Ecto neural progenitor cell (in vitro differentiated cells): Measurements from ENCODE around the gene ZC2HC1B.
"Not testable (repeated sequence)": the region's sequence is repeated elsewhere in the genome, so short reads cannot be mapped to it uniquely, and the experiment has no call there.

ENCODE experiments used
- DNase-seq: peaks from one replicate; pipeline ENCODE4 v3.0.0-alpha.2; 2018; ENCODE audit warnings: low spot score

The ZC2HC1B gene

DNA sequence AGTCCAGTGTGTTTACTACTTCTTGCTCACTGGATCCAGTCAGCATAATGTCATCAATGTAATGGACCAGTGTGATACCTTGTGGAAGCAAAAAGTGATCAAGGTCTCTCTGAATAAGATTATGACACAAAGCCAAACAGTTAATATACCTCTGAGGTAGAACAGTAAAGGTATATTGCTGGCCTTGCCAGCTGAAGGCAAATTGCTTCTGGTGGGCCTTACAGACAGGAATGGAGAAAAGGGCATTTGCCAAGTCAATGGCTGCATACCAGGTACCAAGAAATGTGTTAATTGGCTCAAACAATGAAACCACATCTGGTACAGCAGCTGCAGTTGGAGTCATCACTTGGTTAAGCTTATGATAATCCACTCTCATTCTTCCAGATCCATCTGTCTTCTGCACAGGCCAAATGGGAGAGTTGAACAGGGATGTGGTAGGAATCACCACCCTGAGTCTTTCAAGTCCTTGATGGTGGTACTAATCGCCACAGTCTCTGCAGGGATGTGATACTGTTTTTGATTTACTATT is 7.0 kb downstream of the ZC2HC1B start:
- not testable (repeated sequence) for DNase-seq

- no peak for DNase-seq
These were observed 7.9 kb downstream of the ZC2HC1B start for GRCh38 chr6:143872201-143872600.

- not testable (repeated sequence) for DNase-seq
These were observed 9.3 kb downstream of the ZC2HC1B start for GRCh38 chr6:143873600-143873999.

DNA sequence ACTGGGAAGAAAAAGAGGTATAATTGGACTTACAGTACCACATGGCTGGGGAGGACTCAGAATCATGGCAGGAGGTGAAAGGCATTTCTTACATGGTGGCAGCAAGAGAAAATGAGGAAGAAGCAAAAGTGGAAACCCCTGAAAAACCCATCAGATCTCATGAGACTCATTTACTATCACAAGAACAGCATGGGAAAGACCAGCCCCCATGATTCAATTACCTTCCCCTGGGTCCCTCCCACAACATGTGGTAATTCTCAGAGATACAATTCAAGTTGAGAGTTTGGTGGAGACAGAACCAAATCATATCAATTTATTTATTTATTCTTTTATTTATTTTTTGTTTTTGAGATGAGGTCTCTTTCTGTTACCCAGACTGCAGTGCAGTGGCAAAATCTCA is 10.2 kb downstream of the ZC2HC1B start:
- not testable (repeated sequence) for DNase-seq

DNA sequence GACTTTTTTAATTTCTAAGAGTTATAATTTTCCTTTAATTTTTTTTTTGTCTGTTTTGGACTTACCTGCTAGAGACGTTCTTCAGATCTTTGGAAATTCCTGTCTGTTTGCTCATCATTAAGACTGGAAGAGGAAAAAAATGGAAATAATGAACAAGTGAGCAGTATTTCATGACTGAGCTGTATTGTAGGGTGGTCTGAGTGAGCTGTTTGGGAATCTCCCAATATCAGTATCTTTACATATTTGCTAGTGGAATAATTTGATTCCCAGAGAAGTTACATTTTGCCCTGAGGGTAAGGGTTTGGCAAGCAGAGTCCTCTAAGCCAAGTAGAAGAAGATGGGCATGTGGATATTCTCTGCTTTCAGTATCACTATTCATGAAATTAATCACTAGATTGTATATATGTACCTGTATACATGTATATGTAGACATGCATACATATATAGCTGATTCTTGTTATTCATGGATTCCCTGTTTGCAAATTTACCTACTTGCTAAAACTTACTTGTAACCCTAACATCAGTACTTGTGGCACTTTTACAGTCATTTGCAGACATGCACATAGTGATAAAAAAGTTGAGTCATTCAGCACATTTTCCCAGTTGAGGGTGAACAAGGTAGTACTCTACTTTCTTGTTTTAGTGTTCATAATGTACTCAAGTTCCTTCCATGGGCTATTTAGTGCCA is 13.5 kb downstream of the ZC2HC1B start:
- DNase-seq: no peak

GRCh38 chr6:143878272-143878760 is 14.0 kb downstream of the ZC2HC1B start:
- no peak for DNase-seq

DNA sequence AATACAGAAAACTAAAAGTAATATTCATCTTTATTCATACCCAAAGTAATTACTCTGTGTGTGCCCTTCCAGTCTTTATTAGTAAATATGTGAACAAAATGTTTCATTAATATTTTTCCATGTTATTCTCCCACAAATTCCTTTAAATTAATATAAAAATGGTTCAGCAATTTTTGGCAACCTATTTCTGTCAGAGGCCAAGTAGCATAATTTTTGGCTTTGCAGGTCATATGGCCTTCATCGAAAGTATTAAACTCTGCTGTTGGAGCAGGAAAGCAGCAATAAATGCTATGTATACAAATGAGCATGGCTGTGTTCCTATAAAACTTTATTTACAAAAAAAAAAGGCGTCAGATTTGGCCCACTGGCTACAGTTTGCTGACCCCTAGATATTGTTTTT is 16.1 kb downstream of the ZC2HC1B start:
- no peak for DNase-seq

GRCh38 chr6:143882401-143882930 is 18.2 kb downstream of the ZC2HC1B start:
- DNase-seq: no peak

GRCh38 chr6:143884216-143884900 is 20.1 kb downstream of the ZC2HC1B start:
- DNase-seq: no peak

DNA sequence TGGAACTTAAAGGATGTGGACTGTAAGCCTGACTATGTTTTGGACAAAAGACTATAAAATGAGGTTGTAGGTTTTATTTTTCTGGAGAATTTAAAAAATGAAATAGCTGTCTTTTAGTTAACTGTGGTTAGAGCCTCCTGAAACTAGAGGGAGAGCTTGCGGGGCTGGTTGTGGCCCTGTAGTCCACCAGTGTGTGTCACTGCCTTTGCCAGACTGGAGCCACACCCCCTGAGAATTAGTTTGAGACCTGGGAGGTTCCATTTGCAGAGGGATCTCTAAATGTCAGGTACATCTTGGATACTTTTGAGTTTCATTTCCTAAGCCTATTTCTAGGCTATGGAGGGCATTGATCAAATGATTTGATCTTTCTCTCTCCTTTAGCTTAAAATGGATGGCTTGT is 20.8 kb downstream of the ZC2HC1B start:
- DNase-seq: no peak

GRCh38 chr6:143894655-143895054 is 30.4 kb downstream of the ZC2HC1B start:
- no peak for DNase-seq

DNA sequence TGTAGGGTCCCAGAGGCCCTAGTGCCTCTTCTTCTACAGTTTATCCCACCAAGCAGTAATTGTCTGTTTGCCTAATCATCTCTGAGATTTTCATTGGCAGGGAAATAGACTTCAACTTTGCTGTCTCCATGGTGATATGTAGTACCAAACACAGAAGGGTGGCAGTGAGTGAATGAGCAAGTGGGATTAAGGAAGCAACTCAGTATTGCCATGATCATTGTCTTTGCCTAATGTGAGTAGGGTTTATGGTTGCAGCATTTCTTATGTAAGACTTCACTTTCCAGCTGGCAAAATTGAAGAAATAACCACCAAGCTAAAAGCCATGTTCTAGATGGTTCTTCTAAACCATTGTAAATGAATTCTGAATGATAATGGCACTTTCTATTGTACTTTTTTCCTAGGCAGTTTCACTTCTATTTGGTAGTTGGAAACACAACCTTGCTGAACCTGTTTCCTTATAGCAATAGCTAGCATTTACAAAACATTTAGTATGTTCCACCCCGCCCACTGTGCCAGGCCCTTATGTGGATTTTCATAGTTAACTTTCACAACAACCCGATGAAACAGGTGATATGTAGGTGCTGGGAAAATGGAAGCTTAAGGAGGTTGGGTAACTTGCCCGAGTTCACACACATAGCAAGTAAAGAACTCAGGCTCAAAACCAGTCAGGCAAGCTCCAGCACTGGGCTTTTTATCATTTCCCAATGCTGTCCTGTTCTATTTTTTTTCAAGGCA is 32.0 kb downstream of the ZC2HC1B start:
- no peak for DNase-seq

DNA sequence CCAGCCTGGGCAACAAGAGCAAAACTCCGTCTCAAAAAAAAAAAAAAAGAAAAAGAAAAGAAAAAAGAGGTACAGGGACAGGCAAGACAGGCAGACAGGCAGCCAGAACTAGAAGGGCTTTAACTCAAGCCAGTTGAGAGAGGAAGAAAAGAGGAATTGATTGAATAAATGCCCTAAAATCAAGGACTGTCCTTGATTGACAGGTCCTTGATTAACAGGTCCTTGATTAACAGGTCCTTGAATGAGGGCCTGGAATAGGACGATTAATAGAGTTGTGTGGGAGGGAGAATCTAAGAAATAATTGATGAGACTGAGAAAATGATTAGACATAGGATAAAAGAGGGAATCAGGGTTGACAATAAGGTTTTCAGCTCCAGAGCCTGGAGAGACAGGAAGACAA is 36.1 kb downstream of the ZC2HC1B start:
- no peak for DNase-seq

GRCh38 chr6:143901885-143902750 is 37.8 kb downstream of the ZC2HC1B start:
- DNase-seq: no peak

DNA sequence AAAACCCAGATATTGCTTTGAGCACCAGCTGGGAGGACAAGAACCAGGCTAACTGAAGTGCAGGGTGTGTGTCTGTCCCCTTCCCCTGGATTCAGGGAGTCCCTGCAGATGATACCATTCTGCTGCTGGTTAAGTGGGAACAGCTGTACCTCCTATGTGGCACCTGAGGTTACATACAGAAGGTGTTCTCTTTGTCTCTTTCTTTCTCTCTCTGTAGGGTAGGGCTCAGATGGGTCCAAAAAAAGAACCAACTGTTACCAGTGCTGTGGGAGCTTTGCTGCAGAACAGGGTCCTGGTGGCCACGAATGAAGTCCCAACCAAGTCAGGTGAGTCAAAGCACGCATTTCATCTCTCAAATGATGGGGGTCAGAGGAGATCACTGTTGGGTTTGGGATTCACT is 38.6 kb downstream of the ZC2HC1B start:
- DNase-seq: no peak

DNA sequence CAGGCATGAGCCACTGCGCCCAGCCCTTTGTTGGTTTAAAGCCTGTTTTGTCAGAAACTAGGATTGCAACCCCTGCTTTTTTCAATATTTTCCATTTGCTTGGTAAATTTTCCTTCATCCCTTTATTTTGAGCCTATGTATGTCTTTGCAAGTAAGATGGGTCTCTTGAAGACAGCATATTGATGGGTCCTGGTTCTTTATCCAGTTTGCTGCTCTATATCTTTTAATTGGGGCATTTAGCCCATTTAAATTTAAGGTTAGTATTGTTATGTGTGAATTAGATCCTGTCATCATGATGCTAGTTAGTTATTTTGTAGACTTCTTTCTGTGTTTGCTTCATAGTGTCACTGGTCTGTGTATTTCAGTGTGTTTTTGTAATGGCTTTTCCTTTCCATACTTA is 46.8 kb downstream of the ZC2HC1B start:
- DNase-seq: no peak

GRCh38 chr6:143912671-143913070 is 48.4 kb downstream of the ZC2HC1B start:
- no peak for DNase-seq

GRCh38 chr6:143917026-143917425 is 52.8 kb downstream of the ZC2HC1B start:
- not testable (repeated sequence) for DNase-seq

- no peak for DNase-seq
These were observed 64.6 kb downstream of the ZC2HC1B start for GRCh38 chr6:143928853-143929252.

DNA sequence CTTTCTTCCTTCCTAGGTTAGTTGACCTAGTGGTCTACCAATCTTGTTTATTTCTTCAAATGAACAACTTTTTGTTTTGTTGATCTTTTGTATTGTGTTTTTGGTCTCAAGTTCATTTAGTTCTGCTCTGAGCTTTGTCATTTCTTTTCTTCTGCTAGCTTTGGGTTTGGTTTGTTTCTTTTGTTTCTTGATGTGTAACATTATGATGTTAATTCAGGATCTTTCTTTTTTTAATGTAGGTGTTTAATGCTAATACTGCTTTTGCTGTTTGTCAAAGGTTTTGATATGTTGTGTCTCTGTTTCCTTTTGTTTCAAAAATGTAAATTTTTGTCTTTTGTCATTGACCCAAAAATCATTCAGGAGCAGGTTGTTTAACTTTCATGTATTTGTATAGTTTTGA is 65.7 kb downstream of the ZC2HC1B start:
- no peak for DNase-seq

- no peak for DNase-seq
These were observed 70.1 kb downstream of the ZC2HC1B start for GRCh38 chr6:143934331-143934730.
